Mesenchymal stem cell (in vitro differentiated cells and primary cell): Measurements from ENCODE around the gene TRPM4.

Experiments used
- DNase-seq: peaks from one replicate; pipeline ENCODE4 v3.0.0-alpha.2; 2013
- H2AFZ ChIP-seq: one replicate; pipeline ENCODE4 v1.6.1; 2013; ENCODE audit warnings: low read depth, mild to moderate bottlenecking, control low read depth, inconsistent platforms, low read length, moderate library complexity
- H2AK5ac ChIP-seq: 2 replicates; pipeline ENCODE4 v1.6.1; 2013; ENCODE audit warnings: low read length, moderate library complexity, mild to moderate bottlenecking, inconsistent platforms; ENCODE audit not compliant: severe bottlenecking
- H2BK120ac ChIP-seq: one replicate; pipeline ENCODE4 v1.6.1; 2013; ENCODE audit warnings: low read depth, mild to moderate bottlenecking, inconsistent platforms, low read length, moderate library complexity
- H2BK12ac ChIP-seq, 2 experiments: one replicate each; pipeline ENCODE4 v1.6.1; 2013; ENCODE audit warnings: inconsistent platforms in 2 of 2, low read length in 2 of 2, mild to moderate bottlenecking in 2 of 2, moderate library complexity in 2 of 2, control low read depth in 1 of 2
- H2BK15ac ChIP-seq: one replicate; pipeline ENCODE4 v1.6.1; 2013; ENCODE audit warnings: mild to moderate bottlenecking, low read depth, inconsistent platforms; ENCODE audit not compliant: poor library complexity, severe bottlenecking
- H2BK5ac ChIP-seq: 2 replicates; pipeline ENCODE4 v1.6.1; 2013; ENCODE audit warnings: low read depth, mild to moderate bottlenecking, low read length, control low read depth, inconsistent platforms; ENCODE audit not compliant: poor library complexity, severe bottlenecking
- H3K14ac ChIP-seq, 2 experiments: one replicate each; pipeline ENCODE4 v1.6.1; 2013; ENCODE audit warnings: inconsistent platforms in 2 of 2, low read length in 2 of 2, control low read depth in 1 of 2, mild to moderate bottlenecking in 1 of 2, moderate library complexity in 1 of 2
- H3K18ac ChIP-seq, 2 experiments: one replicate each; pipeline ENCODE4 v1.6.1; 2013; ENCODE audit warnings: inconsistent platforms in 2 of 2, low read length in 2 of 2, control low read depth in 1 of 2, low read depth in 1 of 2, mild to moderate bottlenecking in 1 of 2
- H3K23ac ChIP-seq, 2 experiments: one replicate each; pipeline ENCODE4 v1.6.1; 2013; ENCODE audit warnings: inconsistent platforms in 2 of 2, low read length in 2 of 2, mild to moderate bottlenecking in 2 of 2, moderate library complexity in 2 of 2, control low read depth in 1 of 2
- H3K27ac ChIP-seq: 2 replicates; pipeline ENCODE4 v1.5.1; 2013; ENCODE audit warnings: mild to moderate bottlenecking, moderate library complexity, low read length, control low read depth, inconsistent platforms; ENCODE audit not compliant: poor library complexity, severe bottlenecking
- H3K27me3 ChIP-seq, 2 experiments: 2 replicates each; pipeline versions ENCODE4 v1.6.1 to v1.7.0; 2013; ENCODE audit warnings: low read length in 2 of 2, mild to moderate bottlenecking in 2 of 2, moderate library complexity in 2 of 2, control low read depth in 1 of 2, inconsistent platforms in 1 of 2; ENCODE audit not compliant: control insufficient read depth in 1 of 2, insufficient read depth in 1 of 2
- H3K36me3 ChIP-seq, 2 experiments: 2 replicates each; pipeline versions ENCODE4 v1.6.1 to v1.7.0; 2013; ENCODE audit warnings: low read length in 2 of 2, control low read depth in 1 of 2, inconsistent platforms in 1 of 2, low read depth in 1 of 2, mild to moderate bottlenecking in 1 of 2; ENCODE audit not compliant: insufficient read depth in 2 of 2, control insufficient read depth in 1 of 2
- H3K4ac ChIP-seq, 2 experiments: one replicate each; pipeline ENCODE4 v1.6.1; 2013; ENCODE audit warnings: inconsistent platforms in 2 of 2, low read length in 2 of 2, mild to moderate bottlenecking in 2 of 2, moderate library complexity in 2 of 2, control low read depth in 1 of 2, low read depth in 1 of 2
- H3K4me1 ChIP-seq: 2 replicates; pipeline ENCODE4 v1.6.1; 2013; ENCODE audit warnings: low read depth, low read length, control low read depth; ENCODE audit not compliant: control insufficient read depth, insufficient read depth
- H3K4me2 ChIP-seq: 2 replicates; pipeline ENCODE4 v1.6.1; 2013; ENCODE audit warnings: low read length, mild to moderate bottlenecking, inconsistent platforms; ENCODE audit not compliant: poor library complexity, severe bottlenecking
- H3K4me3 ChIP-seq, 2 experiments: 2 replicates each; pipeline versions ENCODE4 v1.5.1 to v1.7.0; 2013; ENCODE audit warnings: low read length in 2 of 2, mild to moderate bottlenecking in 2 of 2, control low read depth in 1 of 2, low read depth in 1 of 2; ENCODE audit not compliant: insufficient read depth in 1 of 2
- H3K79me1 ChIP-seq: replicated peaks from 2 replicates; pipeline ENCODE4 v1.6.1; 2013; ENCODE audit warnings: mild to moderate bottlenecking, control low read depth, low read length, inconsistent platforms; ENCODE audit not compliant: poor library complexity, severe bottlenecking
- H3K9ac ChIP-seq: 2 replicates; pipeline ENCODE4 v1.7.0; 2013; ENCODE audit warnings: mild to moderate bottlenecking, low read length, moderate library complexity
- H3K9me3 ChIP-seq: 2 replicates; pipeline ENCODE4 v1.7.0; 2013; ENCODE audit warnings: mild to moderate bottlenecking, low read length; ENCODE audit not compliant: control insufficient read depth
- H4K8ac ChIP-seq: one replicate; pipeline ENCODE4 v1.6.1; 2013; ENCODE audit warnings: inconsistent platforms, mild to moderate bottlenecking, low read length, moderate library complexity
- H4K91ac ChIP-seq: one replicate; pipeline ENCODE4 v1.6.1; 2013; ENCODE audit warnings: mild to moderate bottlenecking, low read length, inconsistent platforms
- WGBS: methylation state at CpG from one replicate; pipeline ENCODE4 v1.1.7; 2013; ENCODE audit warnings: mixed read lengths; 5-methylcytosine and 5-hydroxymethylcytosine counted together

TRPM4 gene

DNA sequence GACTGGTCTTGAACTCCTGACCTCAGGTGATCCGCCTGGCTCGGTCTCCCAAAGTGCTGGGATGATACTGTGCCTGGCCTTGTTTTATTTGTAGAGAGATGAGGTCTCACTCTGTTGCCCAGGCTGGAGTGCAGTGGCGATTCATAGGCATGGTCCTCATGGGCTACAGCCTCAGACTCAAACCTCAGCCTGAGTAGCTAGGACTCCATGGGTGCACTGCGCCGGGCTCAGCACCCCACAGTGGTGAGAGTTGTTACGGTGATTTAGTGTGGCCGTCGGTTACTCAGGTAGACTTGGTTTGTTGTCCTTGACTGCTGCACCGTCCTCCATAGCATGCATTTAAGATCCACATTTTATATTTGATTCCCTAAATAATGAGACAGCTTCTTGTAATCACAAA, 86.7 kb downstream of the TRPM4 start:
- Histone ChIP-seq H3K18ac (no peak overlapping the region), H4K8ac (no peak overlapping the region), H3K27me3 (no peaks in the 10 kb centered on the region), H3K79me1 (no peaks in the 10 kb centered on the region), H3K23ac (no peak overlapping the region), H3K36me3 (no peaks in the 10 kb centered on the region), H2BK5ac (no peak overlapping the region), H3K4me2 (no peak overlapping the region), H3K14ac (no peak overlapping the region), H2BK15ac (no peak overlapping the region), H3K9ac (no peak overlapping the region), H4K91ac (no peak overlapping the region), H2BK120ac (no peak overlapping the region), H2AK5ac (no peak overlapping the region), H3K4ac (no peak overlapping the region), H3K27ac (no peak overlapping the region), H3K4me1 (no peaks in the 10 kb centered on the region), H2BK12ac (no peak overlapping the region), H2AFZ (no peak overlapping the region), H3K4me3 (no peak overlapping the region), H3K9me3 (no peaks in the 10 kb centered on the region)
- 98% methylated on average over 9 of the region's 9 CpGs for WGBS
- DNase-seq = no peak

DNA sequence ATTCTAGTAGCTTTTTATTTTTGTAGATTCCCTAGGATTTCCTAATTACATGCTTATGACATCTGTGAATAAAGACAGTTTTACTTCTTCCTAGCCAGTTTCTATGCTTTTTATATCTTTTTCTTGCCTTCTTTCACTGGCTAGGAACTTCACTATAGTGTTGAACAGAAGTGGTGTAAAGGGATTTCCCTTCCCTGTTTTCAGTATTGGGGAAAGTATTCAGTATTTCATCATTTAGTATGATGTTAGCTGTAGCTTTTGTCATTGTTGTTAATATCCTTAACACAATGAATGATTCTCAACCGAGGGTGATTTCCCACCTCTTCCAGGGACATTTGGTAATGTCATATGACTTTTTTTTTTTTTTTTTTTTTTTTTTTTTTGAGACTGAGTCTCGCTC, 90.1 kb downstream of the TRPM4 start:
- no peaks in the 10 kb centered on the region for H3K27me3 ChIP-seq
- H3K4me2 ChIP-seq = no peak overlapping the region
- no peak overlapping the region for H2BK120ac ChIP-seq
- no peak overlapping the region for H4K91ac ChIP-seq
- no peak for DNase-seq
- no peak overlapping the region for H2BK15ac ChIP-seq
- no peak overlapping the region for H2BK5ac ChIP-seq
- H3K9ac ChIP-seq = no peak overlapping the region
- H4K8ac ChIP-seq = no peak overlapping the region
- H3K23ac ChIP-seq = no peak overlapping the region
- H2BK12ac ChIP-seq = no peak overlapping the region
- H3K36me3 ChIP-seq = no peaks in the 10 kb centered on the region
- H3K4me1 ChIP-seq = no peaks in the 10 kb centered on the region
- no peaks in the 10 kb centered on the region for H3K79me1 ChIP-seq
- H2AK5ac ChIP-seq = no peak overlapping the region
- H3K14ac ChIP-seq = no peak overlapping the region
- WGBS = no CpG with 5 or more reads among the region's 2 CpGs
- H3K18ac ChIP-seq = no peak overlapping the region
- H2AFZ ChIP-seq = no peak overlapping the region
- H3K27ac ChIP-seq = no peak overlapping the region
- H3K4ac ChIP-seq = no peak overlapping the region
- H3K9me3 ChIP-seq = peaks cover 4% of the 10 kb centered on the region
- H3K4me3 ChIP-seq = no peak overlapping the region

- H3K4me2 ChIP-seq = no peak overlapping the region
- H2BK5ac ChIP-seq = no peak overlapping the region
- H3K9ac ChIP-seq = no peak overlapping the region
- H2AK5ac ChIP-seq = no peak overlapping the region
- no peaks in the 10 kb centered on the region for H3K79me1 ChIP-seq
- no peak overlapping the region for H2BK15ac ChIP-seq
- H3K18ac ChIP-seq = no peak overlapping the region
- no peak overlapping the region for H2BK120ac ChIP-seq
- no peak overlapping the region for H3K4me3 ChIP-seq
- no peak overlapping the region for H3K14ac ChIP-seq
- H3K27ac ChIP-seq = no peak overlapping the region
- H2BK12ac ChIP-seq = no peak overlapping the region
- no peaks in the 10 kb centered on the region for H3K27me3 ChIP-seq
- H3K4ac ChIP-seq = no peak overlapping the region
- H3K23ac ChIP-seq = no peak overlapping the region
- no peak overlapping the region for H2AFZ ChIP-seq
- no peaks in the 10 kb centered on the region for H3K4me1 ChIP-seq
- H4K8ac ChIP-seq = no peak overlapping the region
- WGBS = 57% methylated on average over 1 of the region's 2 CpGs
- no peak overlapping the region for H4K91ac ChIP-seq
- no peaks in the 10 kb centered on the region for H3K36me3 ChIP-seq
- peaks cover 4% of the 10 kb centered on the region for H3K9me3 ChIP-seq
- DNase-seq = no peak
Measured at GRCh38 chr19:49249933-49250332, 92.3 kb downstream of the TRPM4 start.

GRCh38 chr19:49255674-49256073, 98.1 kb downstream of the TRPM4 start:
- WGBS = 72% methylated on average over 10 of the region's 10 CpGs
- Histone ChIP-seq H2AFZ (no peak overlapping the region), H4K91ac (no peak overlapping the region)

More at GRCh38 chr19:49255674-49256073, 98.1 kb downstream of the TRPM4 start:
- Histone ChIP-seq H4K8ac (no peak overlapping the region), H2BK5ac (no peak overlapping the region), H3K36me3 (no peaks in the 10 kb centered on the region), H3K27me3 (no peaks in the 10 kb centered on the region), H3K4ac (no peak overlapping the region), H3K79me1 (no peaks in the 10 kb centered on the region), H2BK15ac (no peak overlapping the region), H3K18ac (no peak overlapping the region), H3K9me3 (peaks cover 31% of the 10 kb centered on the region), H3K4me2 (no peak overlapping the region), H3K23ac (no peak overlapping the region), H3K9ac (no peak overlapping the region), H3K4me1 (no peaks in the 10 kb centered on the region), H3K14ac (no peak overlapping the region), H2BK12ac (no peak overlapping the region), H2BK120ac (no peak overlapping the region), H3K27ac (no peak overlapping the region), H2AK5ac (no peak overlapping the region), H3K4me3 (no peak overlapping the region)
- no peak for DNase-seq
